Measurements from ENCODE around the gene LRP1B.

LRP1B gene

GRCh38 chr2:141737492-141738255 is 393.1 kb downstream of the LRP1B start:
- no peak for DNase-seq

DNA sequence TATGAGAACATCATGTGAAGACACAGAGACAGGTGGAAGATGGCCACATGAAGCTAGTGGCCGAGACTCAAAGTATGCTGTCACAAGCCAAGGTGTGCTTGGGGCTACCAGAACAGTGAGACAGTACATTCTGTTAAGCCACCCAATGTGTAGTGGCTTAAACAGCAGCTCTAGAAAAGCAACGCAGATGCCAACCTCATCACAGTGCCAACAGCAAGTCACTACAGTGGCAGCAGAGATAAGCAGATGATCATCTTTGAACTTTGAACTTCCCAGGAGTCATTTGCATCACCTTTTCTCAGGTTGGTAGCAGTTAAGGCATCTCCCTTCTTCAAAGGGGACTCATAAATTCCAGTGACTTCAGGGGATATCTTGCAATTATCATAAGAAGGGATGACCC is 394.4 kb downstream of the LRP1B start:
- DNase-seq: no peak

DNA sequence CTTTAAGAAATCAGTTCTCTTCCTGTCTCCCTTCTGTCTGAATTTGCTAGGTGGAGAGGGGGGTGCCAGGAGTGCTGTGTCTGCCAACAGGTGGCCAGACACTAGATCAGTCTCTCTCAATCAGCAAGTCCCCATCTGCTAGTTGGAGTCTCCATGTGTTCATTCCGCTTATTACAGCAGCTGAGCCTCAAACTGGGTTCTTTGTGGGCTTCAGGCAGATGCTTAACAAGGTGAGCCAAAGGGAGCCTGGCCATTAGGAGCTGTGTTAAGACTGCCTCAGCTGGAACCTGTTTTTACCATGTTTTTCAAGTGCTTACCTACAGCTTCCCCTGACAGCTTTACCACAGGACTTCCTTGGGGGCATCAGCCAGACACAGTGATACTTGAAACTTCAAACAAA is 401.9 kb downstream of the LRP1B start:
- DNase-seq: no peak

GRCh38 chr2:141728142-141728541 is 402.7 kb downstream of the LRP1B start:
- no peak for DNase-seq

DNA sequence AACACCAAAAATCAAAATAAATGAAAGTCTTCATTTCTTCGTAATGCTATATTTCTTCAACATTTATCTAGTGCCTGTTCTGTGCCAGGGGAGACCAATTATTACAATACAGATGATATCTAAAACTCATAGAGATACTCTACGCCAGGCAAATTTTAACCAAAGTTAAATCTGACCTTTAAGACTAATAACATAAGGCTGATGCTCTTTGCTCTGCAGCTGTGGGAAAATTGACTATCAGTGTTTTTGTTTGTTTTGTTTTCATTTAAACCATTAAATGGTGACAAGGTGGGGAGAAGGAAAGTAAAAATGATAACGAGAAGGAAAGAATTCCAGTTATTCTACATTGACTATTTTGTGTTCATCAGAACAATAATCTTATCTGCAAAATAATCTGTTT is 406.4 kb downstream of the LRP1B start:
- DNase-seq: no peak

GRCh38 chr2:141723814-141724213 is 407.0 kb downstream of the LRP1B start:
- DNase-seq: no peak

- DNase-seq: no peak
Measured at GRCh38 chr2:141720476-141720875, 410.3 kb downstream of the LRP1B start.

DNA sequence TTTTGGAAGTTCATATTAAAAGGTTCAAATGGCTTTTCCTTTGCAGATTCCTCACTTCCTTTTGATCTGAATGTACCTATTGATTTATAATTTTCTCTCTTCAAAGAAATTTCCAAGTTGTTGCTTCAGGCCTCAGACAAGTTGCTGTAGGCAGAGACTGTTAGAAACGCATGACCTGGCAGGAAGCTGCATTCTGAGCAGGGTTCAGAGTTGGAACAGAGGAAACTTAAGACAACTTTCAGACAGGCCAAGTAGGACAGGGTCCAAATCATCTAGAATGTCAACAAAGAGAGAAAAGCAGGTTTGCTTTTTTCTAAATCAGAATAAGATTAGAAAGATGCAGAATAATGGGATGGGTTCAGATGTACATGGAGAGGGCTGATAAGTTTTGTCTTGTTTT is 416.3 kb downstream of the LRP1B start:
- no peak for DNase-seq

DNA sequence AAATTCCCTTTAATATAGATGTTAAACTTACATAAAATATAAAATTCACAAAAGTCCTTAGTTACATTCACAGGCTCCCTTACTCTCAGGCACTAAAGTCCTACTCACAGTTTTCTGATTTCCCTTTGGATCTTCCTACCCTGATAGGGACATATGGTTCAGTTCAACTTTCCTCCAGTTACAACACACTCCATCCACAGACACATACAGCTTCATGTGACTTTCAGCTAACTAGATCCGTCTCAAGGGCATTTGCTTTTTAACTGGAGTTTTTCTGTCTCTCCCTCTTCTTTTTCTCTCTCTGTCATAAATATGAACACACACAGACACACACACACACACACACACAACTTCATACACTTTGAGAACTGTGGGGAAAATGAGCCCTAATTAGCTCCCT is 419.2 kb downstream of the LRP1B start:
- DNase-seq: no peak

- DNase-seq: no peak
Measured at GRCh38 chr2:141710589-141711239, 420.1 kb downstream of the LRP1B start.

DNA sequence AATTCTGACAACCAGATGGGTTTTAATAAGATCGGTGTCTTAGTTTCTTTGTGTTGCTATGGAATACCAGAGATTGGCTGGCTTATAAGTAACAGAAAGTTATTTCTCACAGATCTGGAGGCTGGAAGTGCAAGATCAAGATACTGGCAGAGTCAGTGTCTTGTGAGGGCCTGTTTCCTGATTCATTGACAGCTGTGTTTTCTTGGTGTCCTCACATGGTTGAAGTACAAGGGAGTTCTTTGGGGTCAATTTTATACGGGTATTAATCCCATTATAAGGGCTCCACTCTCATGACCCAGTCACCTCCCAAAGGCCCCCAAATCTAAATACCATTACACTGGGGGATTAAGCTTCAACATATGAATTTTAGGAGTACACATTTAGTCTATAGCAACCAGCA is 421.1 kb downstream of the LRP1B start:
- DNase-seq: no peak

DNA sequence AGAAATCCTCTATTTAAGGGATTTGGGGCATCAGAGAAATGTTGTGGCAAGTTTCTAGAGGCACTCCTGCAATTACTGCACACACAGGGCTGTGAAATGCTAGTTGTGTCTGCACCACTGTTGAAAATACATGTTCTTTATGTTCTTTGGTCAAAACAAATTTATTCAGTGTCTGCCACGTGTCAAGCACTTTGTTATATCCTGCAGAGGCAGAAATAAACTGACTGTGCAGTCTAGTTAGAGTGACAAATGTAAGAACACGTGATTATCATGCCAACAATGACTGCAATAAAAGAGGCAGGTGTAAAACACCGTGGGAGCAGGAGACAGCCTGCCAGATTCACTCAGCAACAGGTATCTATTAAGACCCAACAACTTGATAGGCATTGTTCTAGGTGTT is 423.3 kb downstream of the LRP1B start:
- no peak for DNase-seq

DNA sequence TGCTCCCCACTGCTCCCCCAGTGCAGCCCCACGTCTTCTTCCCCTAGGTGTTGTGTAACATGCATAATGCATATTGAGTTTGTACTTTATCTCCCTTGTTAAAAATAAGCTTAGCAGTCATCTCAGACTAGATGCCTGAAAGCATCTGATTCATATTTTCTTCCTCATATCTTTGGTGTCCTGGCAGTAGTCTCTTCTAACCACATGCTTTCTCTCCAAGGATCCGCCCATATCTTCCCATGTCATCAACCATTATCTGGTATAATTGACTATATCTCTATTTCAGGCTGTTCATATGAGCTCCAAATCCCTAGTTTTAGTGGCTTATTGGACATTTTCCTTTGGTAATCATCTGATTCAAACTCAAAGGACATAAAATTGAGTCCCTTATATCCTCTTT is 426.3 kb downstream of the LRP1B start:
- no peak for DNase-seq

- no peak for DNase-seq
Measured at GRCh38 chr2:141703501-141703900, 427.3 kb downstream of the LRP1B start.

GRCh38 chr2:141701618-141702017 is 429.2 kb downstream of the LRP1B start:
- DNase-seq: no peak

DNA sequence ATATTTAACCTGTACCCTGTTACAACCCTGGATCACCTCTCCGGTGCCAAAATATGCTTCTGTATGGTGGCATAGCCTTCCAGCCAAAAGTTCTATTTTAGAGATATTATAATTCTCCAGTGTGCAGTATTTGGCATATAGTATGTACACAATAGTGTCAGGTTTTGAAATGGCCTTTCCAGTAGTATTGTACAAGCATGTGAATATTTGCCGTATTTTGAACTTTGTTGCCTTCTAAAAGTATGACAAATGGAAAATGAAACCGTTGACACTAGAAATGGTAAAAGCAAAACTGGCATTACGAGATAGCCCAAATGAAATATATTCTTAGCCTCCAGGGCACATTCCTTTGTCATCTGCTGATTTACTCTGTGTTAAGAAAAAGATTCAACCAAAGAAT is 431.2 kb downstream of the LRP1B start:
- DNase-seq: no peak

- no peak for DNase-seq
Measured at GRCh38 chr2:141698500-141698899, 432.3 kb downstream of the LRP1B start.

DNA sequence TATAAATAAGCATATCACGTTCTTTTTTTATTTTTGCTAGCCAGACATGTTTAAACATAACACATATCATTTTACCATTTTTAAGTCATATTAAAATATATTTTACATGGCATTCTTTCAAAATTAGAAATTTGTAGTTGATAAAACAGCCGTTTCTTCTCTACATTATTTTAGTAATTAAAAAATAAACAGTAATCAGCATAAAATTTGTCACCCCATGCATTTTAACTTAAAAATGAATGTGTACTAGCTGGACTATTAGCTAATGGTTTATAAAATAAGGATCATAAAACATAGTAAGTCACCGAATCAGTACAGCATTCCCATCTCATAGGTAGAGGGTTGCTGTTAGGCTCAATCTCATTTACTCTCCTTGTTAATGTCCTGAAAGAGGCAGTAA is 433.8 kb downstream of the LRP1B start:
- DNase-seq: no peak

DNA sequence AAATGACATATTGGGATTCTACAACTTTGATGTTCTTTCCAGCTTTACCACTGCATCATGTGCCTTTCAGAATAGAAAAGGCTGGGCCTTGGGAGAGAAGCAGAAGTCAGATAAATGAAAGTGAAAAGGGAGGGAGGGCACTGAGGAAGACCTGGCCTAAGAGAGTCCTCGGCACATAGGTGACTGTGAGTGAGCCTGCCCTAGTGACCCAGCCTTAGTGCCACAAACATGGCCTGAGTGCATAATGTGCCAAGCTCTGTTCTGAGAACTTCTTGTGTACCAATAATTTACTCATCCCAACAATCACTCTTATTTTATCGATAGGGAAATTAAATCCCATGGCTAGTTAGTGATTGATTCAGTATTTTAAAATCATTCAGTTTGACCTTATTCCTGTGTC is 436.6 kb downstream of the LRP1B start:
- DNase-seq: no peak

GRCh38 chr2:141692829-141693228 is 438.0 kb downstream of the LRP1B start:
- no peak for DNase-seq

GRCh38 chr2:141676139-141676538 is 454.7 kb downstream of the LRP1B start:
- no peak for DNase-seq

DNA sequence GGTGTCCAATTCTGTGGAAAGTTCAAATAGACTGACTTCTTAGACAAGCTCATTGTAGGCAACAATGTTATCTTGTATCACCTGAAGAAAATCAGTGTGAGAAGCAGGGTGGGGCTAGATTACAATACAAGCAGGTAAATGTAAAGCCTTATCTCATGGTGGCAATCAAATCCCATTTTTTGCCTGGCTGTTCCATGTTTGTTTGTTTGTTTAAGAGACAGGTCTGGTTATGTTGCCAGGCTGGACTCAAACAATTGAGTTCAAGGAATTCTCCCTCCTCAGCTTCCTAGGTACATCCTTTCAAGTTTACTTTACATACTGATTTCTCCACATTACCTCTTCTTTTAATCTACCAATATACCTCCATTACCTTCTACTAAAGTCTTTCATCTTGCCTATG is 464.6 kb downstream of the LRP1B start:
- no peak for DNase-seq

GRCh38 chr2:141660232-141660631 is 470.6 kb downstream of the LRP1B start:
- no peak for DNase-seq

GRCh38 chr2:141654311-141654710 is 476.5 kb downstream of the LRP1B start:
- DNase-seq: no peak

DNA sequence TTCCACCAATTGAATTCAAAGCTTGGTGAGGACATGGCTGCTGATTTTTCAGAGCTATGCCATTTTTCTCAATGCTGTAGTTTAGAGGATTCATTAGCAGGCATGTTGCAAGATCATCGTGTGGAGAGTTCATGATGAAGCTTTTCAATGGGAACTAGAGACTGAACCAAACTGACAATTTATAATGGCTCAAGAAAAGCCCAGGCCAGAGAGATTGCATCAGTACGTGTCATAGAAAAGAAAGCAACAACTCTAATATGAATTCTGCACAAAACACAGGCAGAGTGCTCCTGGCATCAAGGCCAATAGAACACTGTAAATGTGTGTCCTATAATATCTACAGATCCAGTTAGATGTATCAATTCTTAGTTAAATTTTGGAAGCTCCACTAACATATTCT is 477.6 kb downstream of the LRP1B start:
- no peak for DNase-seq
